Placental epithelial cell (primary cell): ENCODE results near the gene CD109. TPM values are rescaled to one million over a fixed set of nuclear protein-coding genes. Genes with fewer than 3 reads are reported as not detected.

Experiments used
- total RNA-seq: library from RNA; depleted of rRNA; stranded (reverse); fragments of >200 nt; gene quantifications from 2 replicates; pipeline ENCODE4 v1.2.3, GENCODE V29; 2012

The CD109 gene
- total RNA-seq: 181 and 202 TPM in 2 replicates

DNA sequence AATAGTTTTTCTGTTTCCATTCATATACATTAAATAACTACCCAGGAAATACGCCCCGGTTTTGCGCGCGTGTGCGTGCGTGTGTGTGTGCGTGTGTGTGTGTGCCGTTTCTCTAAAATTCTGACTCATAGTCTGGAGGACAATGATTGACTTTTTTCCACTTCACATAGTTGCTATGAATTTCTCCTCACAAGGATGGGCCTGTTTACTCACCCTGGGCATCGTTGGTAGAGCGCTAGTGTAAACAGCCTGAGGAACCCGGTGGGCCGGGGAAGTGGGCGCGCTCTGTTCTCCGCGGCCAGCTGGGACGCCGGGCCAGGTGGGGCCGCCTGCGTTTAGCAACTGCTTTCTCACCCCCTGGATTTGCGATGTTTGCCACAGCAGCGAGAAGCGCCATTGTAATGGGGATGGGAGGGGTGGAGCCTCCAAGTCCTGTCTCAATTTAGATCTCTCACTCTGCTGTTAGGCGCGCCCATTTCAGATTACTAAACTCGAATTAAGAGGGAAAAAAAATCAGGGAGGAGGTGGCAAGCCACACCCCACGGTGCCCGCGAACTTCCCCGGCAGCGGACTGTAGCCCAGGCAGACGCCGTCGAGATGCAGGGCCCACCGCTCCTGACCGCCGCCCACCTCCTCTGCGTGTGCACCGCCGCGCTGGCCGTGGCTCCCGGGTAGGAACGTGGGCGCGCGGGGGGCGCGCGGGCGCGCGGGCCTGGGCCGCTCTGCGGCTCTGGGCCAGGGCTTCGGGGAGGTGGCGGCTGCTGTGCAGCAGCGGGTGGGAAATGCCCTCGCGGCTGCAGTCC lies at the start of gene CD109:
Gene CD109, plus strand, starts transcription at position 585 of the 803 bp plus-strand sequence. Its CDS starts 13 bp downstream, at position 598.

DNA sequence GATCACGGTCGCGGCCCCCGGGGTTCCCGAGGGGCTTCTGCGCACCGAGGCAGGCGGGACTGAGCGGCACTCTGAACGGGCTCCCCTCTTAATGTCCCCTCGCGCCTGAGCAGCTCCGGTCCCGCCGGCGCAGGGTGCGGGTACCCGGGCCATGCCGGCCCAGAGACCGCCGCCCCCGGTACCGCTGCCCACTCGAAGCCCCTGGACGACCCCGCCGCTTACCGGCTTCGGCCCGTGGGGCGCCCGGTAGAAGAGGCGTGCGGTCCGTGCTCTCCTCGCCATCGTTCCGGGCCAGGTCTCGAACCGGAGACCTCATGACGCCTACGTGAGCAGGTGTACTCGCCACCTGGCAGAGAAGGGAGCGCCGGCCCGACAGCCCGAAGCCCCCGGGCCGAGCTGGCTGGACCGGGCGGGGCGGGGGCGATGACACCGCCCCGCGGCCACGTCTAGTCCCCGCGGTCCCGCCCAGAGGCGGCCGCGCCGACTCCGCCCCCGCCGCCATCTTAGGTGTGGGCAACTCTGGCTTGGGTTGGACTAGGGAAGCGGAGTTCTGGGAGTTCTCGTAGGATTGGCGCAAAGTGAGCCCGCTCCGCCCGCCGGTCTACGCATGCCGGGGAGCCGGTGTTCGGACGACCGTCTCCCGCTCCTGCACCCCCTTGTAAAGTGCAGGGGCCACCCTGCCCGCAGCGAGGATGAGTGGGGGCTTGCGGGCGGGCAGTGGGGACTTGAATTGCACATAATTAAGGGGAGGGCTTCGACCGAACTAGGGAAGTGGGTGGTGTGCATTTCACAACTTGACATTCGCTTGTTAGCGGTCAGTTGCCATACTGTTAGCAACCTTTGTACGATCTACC lies 42.2 kb upstream of the CD109 start, which contains the start of gene SLC17A5:
Gene SLC17A5, minus strand, starts transcription at position 422 of the 854 bp plus-strand sequence. Its CDS starts 106 bp downstream, at position 316.

Other genes with a start within 250 kb of the CD109 start
- gene CGAS, start 243.9 kb upstream of the CD109 start, total RNA-seq: 2.3 and 2.7 TPM in 2 replicates
- 31.0 and 31.8 TPM in 2 replicates for gene MTO1, start 234.5 kb upstream of the CD109 start, total RNA-seq
- gene EEF1A1, start 175.2 kb upstream of the CD109 start, total RNA-seq: 13,253 and 21,584 TPM in 2 replicates
- 14.9 and 29.8 TPM in 2 replicates for gene SLC17A5, start 42.2 kb upstream of the CD109 start, total RNA-seq